ENCODE data around the gene TRIM41. TPM values are rescaled to one million over a fixed set of nuclear protein-coding genes. Genes with fewer than 3 reads are reported as not detected.

Gene TRIM41
- total and polyA plus RNA-seq, 9 of the 15 experiments (the other 6 are each of a cell fraction or from before 2014, with no cell fraction given): 1.8 to 47.6 (median 20.9) TPM

DNA sequence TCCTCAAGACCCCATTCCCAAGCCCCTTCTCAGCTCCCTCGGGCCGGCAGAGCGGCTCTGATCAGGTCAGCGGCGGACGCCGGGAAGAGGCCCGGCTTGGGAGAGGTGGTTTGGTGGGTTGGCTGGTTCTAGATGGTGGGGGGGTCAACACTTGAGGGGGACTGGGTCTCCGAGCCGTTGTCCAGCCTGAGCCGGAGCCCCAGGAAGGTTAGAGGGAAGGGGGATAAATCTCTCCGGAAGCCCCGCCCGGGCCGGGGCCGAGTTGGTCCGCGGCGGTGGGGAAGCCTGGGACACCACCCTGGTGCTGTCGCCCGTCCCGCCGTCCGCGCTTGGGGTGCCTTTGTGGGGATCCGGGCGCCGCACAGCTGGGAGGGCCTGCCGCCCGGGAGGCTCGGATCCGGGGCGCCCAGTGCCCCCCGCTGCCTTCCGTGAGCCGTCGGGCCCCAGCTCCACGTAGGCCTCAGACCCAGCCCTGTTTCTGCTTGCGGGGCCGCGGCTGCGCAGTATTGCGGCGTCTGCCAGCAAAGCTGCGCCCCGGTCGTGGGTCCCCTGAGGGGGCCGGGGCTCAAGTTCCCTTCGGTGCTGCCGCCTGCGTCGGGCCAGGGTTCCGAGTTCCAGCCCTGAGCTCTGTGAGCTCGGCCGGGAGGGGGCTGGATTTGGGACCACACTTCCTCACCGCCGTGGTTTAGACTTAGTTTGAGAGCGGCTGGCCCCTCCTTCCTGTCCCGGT is 38.4 kb downstream of the TRIM41 start (continued):
- TF ChIP-seq, protein P1, sequence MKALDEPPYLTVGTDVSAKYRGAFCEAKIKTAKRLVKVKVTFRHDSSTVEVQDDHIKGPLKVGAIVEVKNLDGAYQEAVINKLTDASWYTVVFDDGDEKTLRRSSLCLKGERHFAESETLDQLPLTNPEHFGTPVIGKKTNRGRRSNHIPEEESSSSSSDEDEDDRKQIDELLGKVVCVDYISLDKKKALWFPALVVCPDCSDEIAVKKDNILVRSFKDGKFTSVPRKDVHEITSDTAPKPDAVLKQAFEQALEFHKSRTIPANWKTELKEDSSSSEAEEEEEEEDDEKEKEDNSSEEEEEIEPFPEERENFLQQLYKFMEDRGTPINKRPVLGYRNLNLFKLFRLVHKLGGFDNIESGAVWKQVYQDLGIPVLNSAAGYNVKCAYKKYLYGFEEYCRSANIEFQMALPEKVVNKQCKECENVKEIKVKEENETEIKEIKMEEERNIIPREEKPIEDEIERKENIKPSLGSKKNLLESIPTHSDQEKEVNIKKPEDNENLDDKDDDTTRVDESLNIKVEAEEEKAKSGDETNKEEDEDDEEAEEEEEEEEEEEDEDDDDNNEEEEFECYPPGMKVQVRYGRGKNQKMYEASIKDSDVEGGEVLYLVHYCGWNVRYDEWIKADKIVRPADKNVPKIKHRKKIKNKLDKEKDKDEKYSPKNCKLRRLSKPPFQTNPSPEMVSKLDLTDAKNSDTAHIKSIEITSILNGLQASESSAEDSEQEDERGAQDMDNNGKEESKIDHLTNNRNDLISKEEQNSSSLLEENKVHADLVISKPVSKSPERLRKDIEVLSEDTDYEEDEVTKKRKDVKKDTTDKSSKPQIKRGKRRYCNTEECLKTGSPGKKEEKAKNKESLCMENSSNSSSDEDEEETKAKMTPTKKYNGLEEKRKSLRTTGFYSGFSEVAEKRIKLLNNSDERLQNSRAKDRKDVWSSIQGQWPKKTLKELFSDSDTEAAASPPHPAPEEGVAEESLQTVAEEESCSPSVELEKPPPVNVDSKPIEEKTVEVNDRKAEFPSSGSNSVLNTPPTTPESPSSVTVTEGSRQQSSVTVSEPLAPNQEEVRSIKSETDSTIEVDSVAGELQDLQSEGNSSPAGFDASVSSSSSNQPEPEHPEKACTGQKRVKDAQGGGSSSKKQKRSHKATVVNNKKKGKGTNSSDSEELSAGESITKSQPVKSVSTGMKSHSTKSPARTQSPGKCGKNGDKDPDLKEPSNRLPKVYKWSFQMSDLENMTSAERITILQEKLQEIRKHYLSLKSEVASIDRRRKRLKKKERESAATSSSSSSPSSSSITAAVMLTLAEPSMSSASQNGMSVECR (CRISPR knock-in tag; IDR thresholded peaks at IDR 0.05): no peak; the same call in none of the 2 replicates
- TF ChIP-seq, protein P2, sequence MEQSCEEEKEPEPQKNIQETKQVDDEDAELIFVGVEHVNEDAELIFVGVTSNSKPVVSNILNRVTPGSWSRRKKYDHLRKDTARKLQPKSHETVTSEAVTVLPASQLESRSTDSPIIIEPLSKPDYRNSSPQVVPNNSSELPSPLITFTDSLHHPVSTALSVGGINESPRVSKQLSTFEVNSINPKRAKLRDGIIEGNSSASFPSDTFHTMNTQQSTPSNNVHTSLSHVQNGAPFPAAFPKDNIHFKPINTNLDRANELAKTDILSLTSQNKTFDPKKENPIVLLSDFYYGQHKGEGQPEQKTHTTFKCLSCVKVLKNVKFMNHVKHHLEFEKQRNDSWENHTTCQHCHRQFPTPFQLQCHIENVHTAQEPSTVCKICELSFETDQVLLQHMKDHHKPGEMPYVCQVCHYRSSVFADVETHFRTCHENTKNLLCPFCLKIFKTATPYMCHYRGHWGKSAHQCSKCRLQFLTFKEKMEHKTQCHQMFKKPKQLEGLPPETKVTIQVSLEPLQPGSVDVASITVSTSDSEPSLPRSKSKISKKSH (CRISPR knock-in tag; IDR thresholded peaks at IDR 0.05): no peak
- TF ChIP-seq ERF (CRISPR knock-in tag; IDR thresholded peaks at IDR 0.05) (no peak), ZBED1 (IDR thresholded peaks at IDR 0.05) (no peak), HMG20B (CRISPR knock-in tag; IDR thresholded peaks at IDR 0.05) (no peak), ZNF274 (IDR thresholded peaks at IDR 0.05; ENCODE audit: borderline replicate concordance, low read depth, low read length) (no peak), BRF1 (IDR thresholded peaks at IDR 0.05; ENCODE audit: borderline replicate concordance, extremely low read depth, insufficient read length) (no peak), ZNF586 (CRISPR knock-in tag; conservative IDR thresholded peaks at IDR 0.05) (no peak), SIRT6 (IDR thresholded peaks at IDR 0.05; ENCODE audit: low read depth, low read length) (no peak), POLR2H (tag; IDR thresholded peaks at IDR 0.05; ENCODE audit: low read depth) (peak; percentile 69), SNRNP70 (optimal IDR thresholded peaks at IDR 0.05; ENCODE audit: low read depth, low read length) (no peak), MAZ (CRISPR knock-in tag; conservative IDR thresholded peaks at IDR 0.05 in 1 of 2, IDR thresholded peaks at IDR 0.05 in 1 of 2) (peak; percentile 80 to 90; a peak in 3 of 4 replicates), ZNF143 (CRISPR knock-in tag; IDR thresholded peaks at IDR 0.05) (peak; percentile 44; the same call in 1 of the 2 replicates), ZC3H4 (CRISPR knock-in tag; IDR thresholded peaks at IDR 0.05; ENCODE audit: borderline replicate concordance) (no peak), POLR2AphosphoS2 (IDR thresholded peaks at IDR 0.05; ENCODE audit: low read length) (no peak), CC2D1A (IDR thresholded peaks at IDR 0.05) (no peak), SIX5 (IDR thresholded peaks at IDR 0.05; ENCODE audit: borderline replicate concordance in 1 of 2, insufficient read depth in 1 of 2, low read depth in 1 of 2, low read length in 2 of 2) (no peak)
- TF ChIP-seq, protein P3, sequence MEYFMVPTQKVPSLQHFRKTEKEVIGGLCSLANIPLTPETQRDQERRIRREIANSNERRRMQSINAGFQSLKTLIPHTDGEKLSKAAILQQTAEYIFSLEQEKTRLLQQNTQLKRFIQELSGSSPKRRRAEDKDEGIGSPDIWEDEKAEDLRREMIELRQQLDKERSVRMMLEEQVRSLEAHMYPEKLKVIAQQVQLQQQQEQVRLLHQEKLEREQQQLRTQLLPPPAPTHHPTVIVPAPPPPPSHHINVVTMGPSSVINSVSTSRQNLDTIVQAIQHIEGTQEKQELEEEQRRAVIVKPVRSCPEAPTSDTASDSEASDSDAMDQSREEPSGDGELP (CRISPR knock-in tag; IDR thresholded peaks at IDR 0.05; ENCODE audit: borderline replicate concordance): 0 out of 2 replicates have a peak, but pooled peaks have one; percentile 35
- TF ChIP-seq, protein P4, sequence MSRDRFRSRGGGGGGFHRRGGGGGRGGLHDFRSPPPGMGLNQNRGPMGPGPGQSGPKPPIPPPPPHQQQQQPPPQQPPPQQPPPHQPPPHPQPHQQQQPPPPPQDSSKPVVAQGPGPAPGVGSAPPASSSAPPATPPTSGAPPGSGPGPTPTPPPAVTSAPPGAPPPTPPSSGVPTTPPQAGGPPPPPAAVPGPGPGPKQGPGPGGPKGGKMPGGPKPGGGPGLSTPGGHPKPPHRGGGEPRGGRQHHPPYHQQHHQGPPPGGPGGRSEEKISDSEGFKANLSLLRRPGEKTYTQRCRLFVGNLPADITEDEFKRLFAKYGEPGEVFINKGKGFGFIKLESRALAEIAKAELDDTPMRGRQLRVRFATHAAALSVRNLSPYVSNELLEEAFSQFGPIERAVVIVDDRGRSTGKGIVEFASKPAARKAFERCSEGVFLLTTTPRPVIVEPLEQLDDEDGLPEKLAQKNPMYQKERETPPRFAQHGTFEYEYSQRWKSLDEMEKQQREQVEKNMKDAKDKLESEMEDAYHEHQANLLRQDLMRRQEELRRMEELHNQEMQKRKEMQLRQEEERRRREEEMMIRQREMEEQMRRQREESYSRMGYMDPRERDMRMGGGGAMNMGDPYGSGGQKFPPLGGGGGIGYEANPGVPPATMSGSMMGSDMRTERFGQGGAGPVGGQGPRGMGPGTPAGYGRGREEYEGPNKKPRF (IDR thresholded peaks at IDR 0.05; ENCODE audit: low read depth, low read length): no peak

All from K562 (cell line).